Cardiac muscle cell (in vitro differentiated cells and primary cell): ENCODE results near the gene CDH23. TPM values are rescaled to one million over a fixed set of nuclear protein-coding genes. Genes with fewer than 3 reads are reported as not detected.

Source experiments
- DNase-seq, 2 donors: peaks; one replicate each; pipeline versions ENCODE4 v3.0.0 to v3.0.0-alpha.2; 2010 to 2017; ENCODE audit warnings: low read depth in 1 of 2, low spot score in 1 of 2
- H3K27ac ChIP-seq: fragments of 200-600 bp; sonication (generic); 2 replicates; pipeline ENCODE4 v1.5.1; 2016
- H3K27me3 ChIP-seq: fragments of 200-600 bp; sonication (generic); 2 replicates; pipeline ENCODE4 v1.6.0; 2016; ENCODE audit warnings: control low read depth
- H3K36me3 ChIP-seq: fragments of 200-600 bp; sonication (generic); 2 replicates; pipeline ENCODE4 v1.5.1; 2016; ENCODE audit warnings: control low read depth
- H3K4me1 ChIP-seq: fragments of 200-600 bp; sonication (generic); 2 replicates; pipeline ENCODE4 v1.8.1; 2017; ENCODE audit warnings: low read depth, mild to moderate bottlenecking, mixed run types
- H3K4me3 ChIP-seq: fragments of 200-600 bp; sonication (generic); 2 replicates; pipeline ENCODE4 v1.5.1; 2016; ENCODE audit warnings: mild to moderate bottlenecking
- H3K9me3 ChIP-seq: fragments of 200-600 bp; sonication (generic); 2 replicates; pipeline ENCODE4 v1.5.1; 2017; ENCODE audit warnings: low read depth, mild to moderate bottlenecking, control low read depth
- polyA plus RNA-seq: library from polyadenylated mRNA; unstranded; fragments of >200 nt; fragmentation: Nextera tagmentation; extraction: Ambion mirVana; gene quantifications from 2 replicates; pipeline ENCODE4 v1.2.1, GENCODE V29; 2016
- total RNA-seq: library from RNA; depleted of rRNA; stranded (reverse); fragments of >200 nt; gene quantifications from 2 replicates; pipeline ENCODE4 v1.2.3, GENCODE V29; 2016
- TF ChIP-seq, protein P1 (sequence below): IDR thresholded peaks from 2 replicates; pipeline ENCODE4 v1.5.1; 2012; ENCODE audit warnings: low read depth, mild to moderate bottlenecking, low read length

CDH23 gene
- total and polyA plus RNA-seq, 2 experiments from 2014 or later, result 0.05 to 0.51 TPM

DNA sequence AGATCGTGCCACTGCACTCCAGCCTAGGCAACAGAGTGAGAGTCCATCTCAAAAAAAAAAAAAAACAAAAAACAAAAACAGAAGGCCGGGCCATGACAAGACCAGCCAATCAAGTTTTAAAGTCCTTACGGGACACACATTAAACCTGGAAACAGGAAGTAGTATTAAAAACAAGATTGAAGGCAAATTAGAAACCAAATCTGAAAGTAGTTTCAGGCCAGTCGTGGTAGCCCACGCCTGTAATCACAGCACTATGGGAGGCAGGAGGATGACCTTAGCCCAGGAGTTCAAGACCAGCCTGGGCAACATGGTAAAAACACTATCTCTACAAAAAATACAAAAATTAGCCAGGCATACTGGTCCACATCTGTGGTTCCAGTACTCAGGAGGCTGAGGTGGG lies 436.2 kb downstream of the CDH23 start:
- DNase-seq, result no peak
- Histone ChIP-seq H3K27ac (peak overlapping the region; percentile 8), H3K27me3 (no peaks in the 10 kb centered on the region), H3K4me3 (no peak overlapping the region), H3K36me3 (peaks cover 29% of the 10 kb centered on the region), H3K4me1 (peaks cover 18% of the 10 kb centered on the region), H3K9me3 (no peaks in the 10 kb centered on the region)
- TF ChIP-seq, protein P1, sequence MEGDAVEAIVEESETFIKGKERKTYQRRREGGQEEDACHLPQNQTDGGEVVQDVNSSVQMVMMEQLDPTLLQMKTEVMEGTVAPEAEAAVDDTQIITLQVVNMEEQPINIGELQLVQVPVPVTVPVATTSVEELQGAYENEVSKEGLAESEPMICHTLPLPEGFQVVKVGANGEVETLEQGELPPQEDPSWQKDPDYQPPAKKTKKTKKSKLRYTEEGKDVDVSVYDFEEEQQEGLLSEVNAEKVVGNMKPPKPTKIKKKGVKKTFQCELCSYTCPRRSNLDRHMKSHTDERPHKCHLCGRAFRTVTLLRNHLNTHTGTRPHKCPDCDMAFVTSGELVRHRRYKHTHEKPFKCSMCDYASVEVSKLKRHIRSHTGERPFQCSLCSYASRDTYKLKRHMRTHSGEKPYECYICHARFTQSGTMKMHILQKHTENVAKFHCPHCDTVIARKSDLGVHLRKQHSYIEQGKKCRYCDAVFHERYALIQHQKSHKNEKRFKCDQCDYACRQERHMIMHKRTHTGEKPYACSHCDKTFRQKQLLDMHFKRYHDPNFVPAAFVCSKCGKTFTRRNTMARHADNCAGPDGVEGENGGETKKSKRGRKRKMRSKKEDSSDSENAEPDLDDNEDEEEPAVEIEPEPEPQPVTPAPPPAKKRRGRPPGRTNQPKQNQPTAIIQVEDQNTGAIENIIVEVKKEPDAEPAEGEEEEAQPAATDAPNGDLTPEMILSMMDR, result no peak

DNA sequence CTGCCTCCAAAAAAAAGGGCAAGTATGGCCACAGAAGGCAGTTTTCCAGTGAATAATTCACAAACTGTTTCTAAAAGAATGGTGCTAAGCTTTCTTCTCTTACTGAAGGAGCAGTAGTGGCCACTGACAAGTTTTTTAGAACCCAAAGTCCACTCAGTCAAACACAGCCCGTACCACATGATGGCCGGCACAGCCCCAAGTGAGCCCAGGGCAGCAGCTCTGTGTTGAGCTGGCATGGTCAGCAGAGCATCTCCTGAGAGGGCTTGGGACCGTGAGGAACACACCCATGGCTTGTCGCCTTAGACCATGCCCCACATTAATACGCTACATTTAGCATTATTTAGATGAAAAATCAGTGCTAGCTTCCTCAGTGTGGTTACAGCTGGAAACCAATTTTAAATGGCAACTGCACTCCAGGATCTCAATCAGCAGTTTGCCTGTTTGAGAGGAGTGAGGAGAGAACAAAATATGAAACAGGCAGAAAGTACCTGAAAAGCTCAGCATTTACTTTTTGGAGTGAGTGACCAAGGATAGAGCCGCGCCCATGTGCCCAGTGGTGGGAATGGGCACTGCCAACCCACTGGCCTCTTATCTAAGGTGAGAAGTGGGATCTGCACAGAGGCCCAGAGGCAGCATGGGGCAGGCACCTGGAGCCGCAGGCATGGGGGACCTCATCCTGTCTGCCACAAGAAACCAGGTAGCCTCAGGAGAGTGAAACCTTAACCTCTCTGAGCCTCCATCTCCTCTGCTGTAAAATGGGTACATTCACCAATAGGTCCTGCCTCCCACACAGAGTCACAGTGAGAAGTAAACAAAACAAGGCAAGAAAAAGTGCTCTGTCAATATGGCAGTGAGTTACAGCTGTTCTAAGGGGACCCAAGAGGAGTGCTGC lies 437.0 kb downstream of the CDH23 start:
- Histone ChIP-seq H3K36me3 (peaks cover 22% of the 10 kb centered on the region), H3K4me3 (no peak overlapping the region), H3K27ac (peak overlapping the region; percentile 8), H3K27me3 (no peaks in the 10 kb centered on the region), H3K9me3 (no peaks in the 10 kb centered on the region), H3K4me1 (peaks cover 20% of the 10 kb centered on the region)
- DNase-seq, result no peak
- TF ChIP-seq, protein P1, result no peak

DNA sequence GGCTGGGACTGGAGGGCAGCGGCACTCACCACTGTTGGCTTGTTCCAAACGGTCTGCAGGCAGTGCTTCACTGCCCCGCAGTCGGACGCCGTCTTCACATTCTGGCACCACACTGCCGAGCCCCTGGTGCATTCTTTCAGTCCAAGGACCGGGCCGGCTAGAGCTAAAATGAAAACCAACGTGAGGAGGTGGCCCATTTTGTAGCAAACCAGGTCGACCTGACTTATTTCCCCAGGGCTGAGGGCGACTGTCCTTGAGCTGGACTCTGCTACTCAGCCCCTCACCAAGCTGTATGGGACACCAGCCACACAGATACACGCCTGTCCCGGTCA lies 437.6 kb downstream of the CDH23 start:
- Histone ChIP-seq H3K27me3 (no peaks in the 10 kb centered on the region), H3K27ac (no peak overlapping the region), H3K36me3 (peaks cover 16% of the 10 kb centered on the region), H3K4me1 (peaks cover 26% of the 10 kb centered on the region), H3K9me3 (no peaks in the 10 kb centered on the region), H3K4me3 (no peak overlapping the region)
- DNase-seq, result no peak
- TF ChIP-seq, protein P1, result no peak

DNA sequence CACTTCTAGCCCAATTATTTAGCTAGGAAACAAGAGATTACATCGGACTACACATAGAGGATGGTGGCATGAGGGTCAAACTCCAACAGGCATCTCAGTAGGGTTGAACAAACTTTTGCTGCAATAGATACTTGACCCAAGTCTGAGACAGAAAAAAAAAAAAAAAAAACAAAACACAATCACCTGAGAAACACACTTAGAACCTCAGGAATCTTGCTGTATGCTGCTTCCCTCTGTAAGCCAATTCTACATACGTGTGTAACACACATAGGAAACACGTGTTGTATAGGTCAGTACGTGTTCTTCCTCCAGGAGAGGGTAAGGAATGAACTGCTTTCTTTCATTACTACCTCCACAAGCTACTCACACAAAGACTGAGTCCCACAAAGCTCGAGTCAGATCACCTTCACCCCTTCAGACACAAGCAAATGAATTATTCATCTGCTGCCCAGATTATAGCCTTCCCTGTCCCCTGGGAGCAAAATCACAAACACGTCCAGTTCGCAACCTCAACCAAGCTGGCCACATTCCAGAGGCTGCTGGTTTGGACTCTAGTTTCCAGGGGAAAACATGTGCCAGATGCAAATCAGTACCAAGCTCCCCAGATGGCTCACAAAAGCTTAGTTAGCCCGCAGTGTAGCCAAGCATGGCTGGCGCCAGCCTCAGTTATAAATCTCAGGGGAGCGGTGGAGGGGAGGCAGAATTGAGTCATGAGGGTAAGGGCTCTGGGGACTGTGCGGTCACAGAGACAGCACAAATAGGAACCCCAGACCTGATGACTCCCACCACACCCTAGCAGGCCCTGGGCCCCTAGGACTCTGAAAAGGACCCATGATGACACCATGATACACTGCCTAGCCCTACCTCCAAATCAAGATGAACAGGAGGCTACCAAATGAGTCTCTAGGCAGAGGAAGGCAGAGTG lies 439.2 kb downstream of the CDH23 start:
- Histone ChIP-seq H3K27ac (peak overlapping the region; percentile 49), H3K27me3 (no peaks in the 10 kb centered on the region), H3K9me3 (no peaks in the 10 kb centered on the region), H3K36me3 (peaks cover 2% of the 10 kb centered on the region), H3K4me1 (peaks cover 39% of the 10 kb centered on the region), H3K4me3 (no peak overlapping the region)
- peak; percentile 46 to 96 for DNase-seq
- TF ChIP-seq, protein P1, result no peak

DNA sequence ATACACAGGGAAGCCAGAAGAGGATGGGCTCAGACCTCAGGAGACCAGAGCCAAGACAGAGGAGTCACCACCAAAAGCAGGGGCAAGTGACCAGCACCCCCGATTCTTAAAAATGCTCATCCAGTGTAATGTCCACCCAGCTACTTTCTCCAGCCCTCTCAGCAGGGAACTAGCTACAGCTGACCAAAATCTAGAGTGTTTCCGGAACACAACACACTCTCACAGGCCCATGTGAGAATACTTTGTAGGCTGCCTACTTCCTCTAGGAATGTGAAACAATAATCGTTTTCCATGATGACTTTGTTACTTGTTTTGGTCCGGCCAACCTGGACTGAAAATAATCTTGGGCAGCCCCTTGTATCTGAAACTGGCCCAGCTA lies 439.9 kb downstream of the CDH23 start:
- H3K9me3 ChIP-seq, result no peaks in the 10 kb centered on the region
- H3K36me3 ChIP-seq, result no peaks in the 10 kb centered on the region
- H3K27ac ChIP-seq, result peak overlapping the region; percentile 49
- peak in 1 of 2 donors; percentile 27 for DNase-seq
- peaks cover 43% of the 10 kb centered on the region for H3K4me1 ChIP-seq
- TF ChIP-seq, protein P1, result no peak
- H3K27me3 ChIP-seq, result no peaks in the 10 kb centered on the region
- H3K4me3 ChIP-seq, result no peak overlapping the region
